CD4-positive, alpha-beta memory T cell (primary cell): Measurements from ENCODE around the gene PRMT5. TPM values are rescaled to one million over a fixed set of nuclear protein-coding genes. Genes with fewer than 3 reads are reported as not detected.

ENCODE experiments used
- CTCF ChIA-PET: fragments of 350-600 bp; sonication (Branson Sonifier 250); formaldehyde crosslinking; loops from one replicate; lab custom pipeline; 2021; ENCODE audit warnings: inconsistent platforms; ENCODE audit not compliant: partially characterized antibody; lab: Charles Lee
- POLR2A ChIA-PET: fragments of 350-600 bp; sonication (Branson Sonifier 250); formaldehyde crosslinking; loops from one replicate; lab custom pipeline; 2021; ENCODE audit not compliant: partially characterized antibody; lab: Charles Lee
- DNase-seq, 5 donors: peaks; one replicate each; pipeline versions ENCODE4 v3.0.0 to v3.0.0-alpha.2; 2020 to 2022; ENCODE audit warnings: mixed read lengths in 1 of 5
- H3K27ac ChIP-seq: one replicate; pipeline ENCODE4 v1.7.0; 2013; ENCODE audit warnings: low read depth, low read length
- H3K27me3 ChIP-seq: 2 replicates; pipeline ENCODE4 v1.7.0; 2013; ENCODE audit warnings: mild to moderate bottlenecking, low read length, moderate library complexity; ENCODE audit not compliant: insufficient read depth
- H3K36me3 ChIP-seq: 2 replicates; pipeline ENCODE4 v1.7.0; 2013; ENCODE audit warnings: mild to moderate bottlenecking, low read length, moderate library complexity; ENCODE audit not compliant: insufficient read depth
- H3K4me1 ChIP-seq: 2 replicates; pipeline ENCODE4 v1.7.0; 2013; ENCODE audit warnings: mild to moderate bottlenecking, low read length, moderate library complexity; ENCODE audit not compliant: insufficient read depth
- H3K4me3 ChIP-seq, 2 donors: one replicate each; pipeline ENCODE4 v1.7.0; 2013; ENCODE audit warnings: low read length in 2 of 2, mild to moderate bottlenecking in 1 of 2
- H3K9me3 ChIP-seq, 2 donors: one replicate each; pipeline ENCODE4 v1.7.0; 2013; ENCODE audit warnings: low read length in 2 of 2, control low read depth in 1 of 2; ENCODE audit not compliant: control insufficient read depth in 1 of 2
- H3K27ac Mint-ChIP-seq, 7 donors: one replicate each; pipeline ENCODE4 v1.8.0; 2020 to 2021; ENCODE audit warnings: mixed read lengths in 7 of 7, mild to moderate bottlenecking in 6 of 7, inconsistent platforms in 3 of 7, moderate library complexity in 3 of 7
- H3K27me3 Mint-ChIP-seq, 2 donors: one replicate each; pipeline ENCODE4 v1.8.0; 2020 to 2021; ENCODE audit warnings: mixed read lengths in 2 of 2
- H3K36me3 Mint-ChIP-seq, 2 donors: one replicate each; pipeline ENCODE4 v1.8.0; 2020 to 2021; ENCODE audit warnings: mixed read lengths in 2 of 2, inconsistent platforms in 1 of 2, mild to moderate bottlenecking in 1 of 2
- H3K4me1 Mint-ChIP-seq, 4 donors: one replicate each; pipeline ENCODE4 v1.8.0; 2020 to 2021; ENCODE audit warnings: mixed read lengths in 4 of 4, mild to moderate bottlenecking in 1 of 4
- H3K4me3 Mint-ChIP-seq, 8 donors: one replicate each; pipeline ENCODE4 v1.8.0; 2020 to 2021; ENCODE audit warnings: mixed read lengths in 8 of 8, mild to moderate bottlenecking in 7 of 8, moderate library complexity in 6 of 8, inconsistent platforms in 3 of 8
- H3K9me3 Mint-ChIP-seq, 8 donors: one replicate each; pipeline ENCODE4 v1.8.0; 2020 to 2021; ENCODE audit warnings: mixed read lengths in 8 of 8, mild to moderate bottlenecking in 5 of 8, inconsistent platforms in 3 of 8, moderate library complexity in 1 of 8
- intact Hi-C: fragments of 100-400 bp; cut with micrococcal nuclease; formaldehyde crosslinking; loops from one replicate; pipeline ENCODE4 v1.15.1; 2023
- polyA plus RNA-seq, 2 donors: library from polyadenylated mRNA; unstranded; fragments of 300-500 nt; fragmentation: Illumina TruSeq; gene quantifications; one replicate each; pipeline ENCODE4 v1.2.3, GENCODE V29; 2021
- total RNA-seq, 2 experiments: library from RNA; stranded (reverse); gene quantifications; one replicate each; pipeline ENCODE4 v1.2.3, GENCODE V29; 2021

The PRMT5 gene
- total and polyA plus RNA-seq, 4 experiments from 2014 or later = 25.8 to 65.1 (median 40.6) TPM

- peaks cover 55% of the 10 kb centered on the region for H3K36me3 ChIP-seq
- Mint-ChIP-seq H3K4me1 (peaks cover 21 to 55% (median 32%) of the 10 kb centered on the region in 4 donors), H3K36me3 (peaks cover 37 to 62% of the 10 kb centered on the region in 2 donors), H3K27me3 (no peaks in the 10 kb centered on the region), H3K4me3 (peak overlapping the region in 1 of 8 donors; percentile 25), H3K9me3 (peaks cover 0 to 1% (median 0%) of the 10 kb centered on the region in 8 donors), H3K27ac (peak overlapping the region in 2 of 7 donors; percentile 29 to 46)
- peaks cover 40% of the 10 kb centered on the region for H3K4me1 ChIP-seq
- no peak overlapping the region for H3K27ac ChIP-seq
- H3K27me3 ChIP-seq = no peaks in the 10 kb centered on the region
- peak in 1 of 5 donors; percentile 23 for DNase-seq
- POLR2A ChIA-PET = interaction anchor here (0.6 to 9.1 kb wide), 2 partner anchors 10 to 24 kb away, joined by 3 to 208 read pairs; partner anchors contain the start of gene REM2
- no peaks in the 10 kb centered on the region for H3K9me3 ChIP-seq
- intact Hi-C loops = no loop called here
- no peak overlapping the region for H3K4me3 ChIP-seq
- CTCF ChIA-PET = interaction anchor here (1.3 to 6.8 kb wide), 6 partner anchors 10 to 53 kb away, joined by 3 to 191 read pairs (median 54); partner anchors contain the start of gene REM2
These were observed 54.0 kb downstream of the PRMT5 start for GRCh38 chr14:22875003-22875747.

- no peaks in the 10 kb centered on the region for H3K9me3 Mint-ChIP-seq
- peak in 1 of 5 donors; percentile 3 for DNase-seq
- Histone ChIP-seq H3K36me3 (peaks cover 42% of the 10 kb centered on the region), H3K4me3 (peak overlapping the region; percentile 13 to 55), H3K4me1 (peaks cover 48% of the 10 kb centered on the region), H3K27me3 (no peaks in the 10 kb centered on the region), H3K27ac (peak overlapping the region; percentile 79), H3K9me3 (no peaks in the 10 kb centered on the region)
- no peaks in the 10 kb centered on the region for H3K27me3 Mint-ChIP-seq
- intact Hi-C loops = loop anchor here (1.0 to 5.0 kb wide), 6 partner anchors 15 to 301 kb away; partner anchors contain the start of genes AJUBA and DAD1
- H3K4me3 Mint-ChIP-seq = peak overlapping the region; percentile 84 to 98 (median 92)
- peak overlapping the region; percentile 72 to 98 (median 89) for H3K27ac Mint-ChIP-seq
- CTCF ChIA-PET = interaction anchor here (0.7 to 6.8 kb wide), 21 partner anchors 12 to 316 kb away, joined by 3 to 191 read pairs (median 5); partner anchors contain the start of genes HAUS4, PRMT5, RBM23 and REM2
- H3K4me1 Mint-ChIP-seq = peaks cover 17 to 53% (median 33%) of the 10 kb centered on the region in 4 donors
- H3K36me3 Mint-ChIP-seq = peaks cover 25 to 43% of the 10 kb centered on the region in 2 donors
- POLR2A ChIA-PET = interaction anchor here (0.6 to 9.1 kb wide), 19 partner anchors 9 to 339 kb away, joined by 3 to 208 read pairs (median 6); partner anchors contain the start of genes ACIN1, C14orf119, HAUS4 and MRPL52
These were observed 56.2 kb downstream of the PRMT5 start for GRCh38 chr14:22872833-22873520.

- Histone ChIP-seq H3K27ac (peak overlapping the region; percentile 79), H3K36me3 (peaks cover 35% of the 10 kb centered on the region), H3K4me1 (peaks cover 48% of the 10 kb centered on the region), H3K4me3 (peak overlapping the region; percentile 24 to 55), H3K9me3 (no peaks in the 10 kb centered on the region), H3K27me3 (no peaks in the 10 kb centered on the region)
- intact Hi-C loops = loop anchor here (1.0 to 5.0 kb wide), 6 partner anchors 14 to 300 kb away; partner anchors contain the start of genes AJUBA and DAD1
- DNase-seq = peak; percentile 66 to 78 (median 73)
- ChIA-PET POLR2A (interaction anchor here (0.6 to 9.1 kb wide), 26 partner anchors 8 to 348 kb away, joined by 3 to 208 read pairs (median 7); partner anchors contain the start of genes ACIN1, C14orf119, HAUS4 and MRPL52), CTCF (interaction anchor here (0.5 to 6.8 kb wide), 23 partner anchors 11 to 887 kb away, joined by 3 to 191 read pairs (median 4); partner anchors contain the start of genes OXA1L, PRMT5, RBM23 and REM2)
- H3K36me3 Mint-ChIP-seq = peaks cover 19 to 37% of the 10 kb centered on the region in 2 donors
- peak overlapping the region; percentile 88 to 98 (median 97) for H3K4me3 Mint-ChIP-seq
- H3K27ac Mint-ChIP-seq = peak overlapping the region; percentile 72 to 100 (median 89)
- peaks cover 17 to 46% (median 33%) of the 10 kb centered on the region in 4 donors for H3K4me1 Mint-ChIP-seq
- no peaks in the 10 kb centered on the region for H3K27me3 Mint-ChIP-seq
- H3K9me3 Mint-ChIP-seq = no peaks in the 10 kb centered on the region
These were observed 56.9 kb downstream of the PRMT5 start for GRCh38 chr14:22872033-22872832.

- Histone ChIP-seq H3K4me3 (peak within 1 kb of the TSS; percentile 24 to 55), H3K27ac (peak within 1 kb of the TSS; percentile 79), H3K9me3 (no peaks in the 10 kb centered on the region), H3K27me3 (no peaks in the 10 kb centered on the region), H3K4me1 (peaks cover 48% of the 10 kb centered on the region), H3K36me3 (peaks cover 27% of the 10 kb centered on the region)
- ChIA-PET POLR2A (interaction anchor here (0.8 to 9.1 kb wide), 29 partner anchors 10 to 1275 kb away, joined by 3 to 208 read pairs (median 8); partner anchors contain the start of genes ACIN1, C14orf119, DAD1 and HAUS4), CTCF (interaction anchor here (0.5 to 6.8 kb wide), 24 partner anchors 11 to 886 kb away, joined by 3 to 191 read pairs (median 4); partner anchors contain the start of genes OXA1L, PRMT5, RBM23 and REM2)
- no peaks in the 10 kb centered on the region for H3K9me3 Mint-ChIP-seq
- H3K27me3 Mint-ChIP-seq = no peaks in the 10 kb centered on the region
- peaks cover 19 to 30% of the 10 kb centered on the region in 2 donors for H3K36me3 Mint-ChIP-seq
- H3K4me1 Mint-ChIP-seq = peaks cover 20 to 51% (median 34%) of the 10 kb centered on the region in 4 donors
- peak; percentile 71 to 86 (median 77) for DNase-seq
- peak within 1 kb of the TSS; percentile 89 to 100 (median 99) for H3K27ac Mint-ChIP-seq
- intact Hi-C loops = loop anchor here (1.0 to 5.0 kb wide), 12 partner anchors 13 to 299 kb away; partner anchors contain the start of genes ACIN1, AJUBA, C14orf119 and DAD1
- peak within 1 kb of the TSS; percentile 94 to 98 (median 98) for H3K4me3 Mint-ChIP-seq
These were observed 57.7 kb downstream of the PRMT5 start, which contains the start of gene LRP10 for GRCh38 chr14:22871224-22872032. Gene LRP10, plus strand, starts transcription at chr14:22871740. Its CDS starts 564 bp downstream, at chr14:22872304.

DNA sequence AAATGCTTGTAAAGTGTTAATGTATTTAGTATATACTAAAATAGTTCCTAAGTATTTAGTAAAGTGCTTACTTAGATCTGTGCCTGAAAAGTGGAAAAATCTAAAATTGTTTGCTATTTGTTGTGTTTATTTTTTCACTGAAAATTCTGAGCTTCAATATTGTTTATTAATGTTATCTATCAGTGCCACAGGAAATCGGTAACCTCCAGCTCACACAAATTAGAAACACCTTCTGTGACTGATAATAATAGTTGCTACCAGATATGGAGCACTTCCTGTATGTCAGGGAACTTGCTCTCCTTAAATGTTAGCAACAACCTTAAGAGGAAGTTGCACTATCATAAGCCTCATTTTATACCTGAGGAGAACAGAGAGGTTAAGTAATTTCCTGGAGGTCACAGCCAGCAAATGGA is 58.4 kb downstream of the PRMT5 start:
- H3K27me3 ChIP-seq = no peaks in the 10 kb centered on the region
- intact Hi-C loops = loop anchor here (1.0 to 5.0 kb wide), 9 partner anchors 16 to 299 kb away; partner anchors contain the start of genes ACIN1, AJUBA, C14orf119 and DAD1
- CTCF ChIA-PET = interaction anchor here (0.6 to 6.8 kb wide), 15 partner anchors 10 to 301 kb away, joined by 3 to 191 read pairs (median 5); partner anchors contain the start of genes PRMT5, RBM23 and REM2
- POLR2A ChIA-PET = interaction anchor here (0.8 to 9.1 kb wide), 24 partner anchors 9 to 1276 kb away, joined by 3 to 208 read pairs (median 12); partner anchors contain the start of genes DAD1, HAUS4, MRPL52 and OXA1L
- H3K4me3 ChIP-seq = peak overlapping the region; percentile 14 to 55
- Mint-ChIP-seq H3K9me3 (no peaks in the 10 kb centered on the region), H3K4me1 (peaks cover 18 to 51% (median 32%) of the 10 kb centered on the region in 4 donors), H3K36me3 (peaks cover 14 to 24% of the 10 kb centered on the region in 2 donors), H3K4me3 (peak overlapping the region; percentile 94 to 98 (median 98)), H3K27ac (peak overlapping the region; percentile 84 to 100 (median 99)), H3K27me3 (no peaks in the 10 kb centered on the region)
- H3K36me3 ChIP-seq = peaks cover 21% of the 10 kb centered on the region
- DNase-seq = peak in 1 of 5 donors; percentile 78
- H3K9me3 ChIP-seq = no peaks in the 10 kb centered on the region
- H3K4me1 ChIP-seq = peaks cover 44% of the 10 kb centered on the region
- peak overlapping the region; percentile 79 for H3K27ac ChIP-seq
